GM23338 (cell line): ENCODE results near the gene EXD3. TPM values are rescaled to one million over a fixed set of nuclear protein-coding genes. Genes with fewer than 3 reads are reported as not detected.

ENCODE experiments used
- ATAC-seq: fragments of 200-7000 bp; cut with Tn5 transposase; 3 replicates; pipeline ENCODE4 v1.9.1; 2020
- DNase-seq: peaks from one replicate; pipeline ENCODE4 v3.0.0-alpha.2; 2015; ENCODE audit warnings: low spot score
- H2AFZ ChIP-seq: fragments of 200-600 bp; sonication (generic); 2 replicates; pipeline ENCODE4 v1.8.0; 2016; ENCODE audit warnings: antibody characterized with exemption, mild to moderate bottlenecking, moderate library complexity
- H3F3A ChIP-seq: fragments of 200-600 bp; sonication (generic); replicated peaks from 2 replicates; pipeline ENCODE4 v1.8.0; 2017; ENCODE audit warnings: antibody characterized with exemption, mixed run types, low read depth
- H3K27ac ChIP-seq: fragments of 200-600 bp; sonication (generic); 2 replicates; pipeline ENCODE4 v1.6.1; 2016; ENCODE audit warnings: low read depth
- H3K27me3 ChIP-seq: fragments of 200-600 bp; sonication (generic); 2 replicates; pipeline ENCODE4 v1.8.0; 2016; ENCODE audit warnings: mild to moderate bottlenecking, mixed run types, moderate library complexity; ENCODE audit not compliant: insufficient read depth
- H3K36me3 ChIP-seq: fragments of 200-600 bp; sonication (generic); 2 replicates; pipeline ENCODE4 v1.8.0; 2016; ENCODE audit warnings: mild to moderate bottlenecking; ENCODE audit not compliant: insufficient read depth
- H3K4me1 ChIP-seq: fragments of 200-600 bp; sonication (generic); 2 replicates; pipeline ENCODE4 v1.8.0; 2016; ENCODE audit warnings: mild to moderate bottlenecking, moderate library complexity; ENCODE audit not compliant: insufficient read depth
- H3K4me2 ChIP-seq: fragments of 200-600 bp; sonication (generic); 2 replicates; pipeline ENCODE4 v1.7.1; 2017; ENCODE audit warnings: mixed run types
- H3K4me3 ChIP-seq: fragments of 200-600 bp; sonication (generic); 2 replicates; pipeline ENCODE4 v1.6.1; 2016; ENCODE audit warnings: mixed run types
- H3K79me2 ChIP-seq: fragments of 200-600 bp; sonication (generic); replicated peaks from 2 replicates; pipeline ENCODE4 v1.8.0; 2017; ENCODE audit warnings: mild to moderate bottlenecking; ENCODE audit not compliant: insufficient read depth
- H3K9me2 ChIP-seq: fragments of 200-600 bp; sonication (generic); 2 replicates; pipeline ENCODE4 v1.8.0; 2017; ENCODE audit not compliant: insufficient read depth
- H4K20me1 ChIP-seq: fragments of 200-600 bp; sonication (generic); replicated peaks from 2 replicates; pipeline ENCODE4 v1.8.0; 2017; ENCODE audit warnings: mild to moderate bottlenecking; ENCODE audit not compliant: insufficient read depth
- H3K27ac Mint-ChIP-seq: 2 replicates; pipeline ENCODE4 v1.8.0; 2020; ENCODE audit warnings: inconsistent platforms, mild to moderate bottlenecking, moderate library complexity, mixed read lengths
- H3K27me3 Mint-ChIP-seq: 3 replicates; pipeline ENCODE4 v1.8.0; 2022; ENCODE audit warnings: low read depth, mild to moderate bottlenecking, moderate library complexity, mixed read lengths, inconsistent platforms; ENCODE audit not compliant: insufficient read depth, poor library complexity
- H3K36me3 Mint-ChIP-seq: 3 replicates; pipeline ENCODE4 v1.8.0; 2021; ENCODE audit warnings: low read depth, mild to moderate bottlenecking, inconsistent platforms, moderate library complexity, mixed read lengths
- H3K4me1 Mint-ChIP-seq: 3 replicates; pipeline ENCODE4 v1.8.0; 2020; ENCODE audit warnings: mild to moderate bottlenecking, inconsistent platforms, mixed read lengths
- H3K4me3 Mint-ChIP-seq: 3 replicates; pipeline ENCODE4 v1.8.0; 2021; ENCODE audit warnings: moderate library complexity, mild to moderate bottlenecking, inconsistent platforms, mixed read lengths
- H3K9me3 Mint-ChIP-seq: 3 replicates; pipeline ENCODE4 v1.8.0; 2020; ENCODE audit warnings: moderate library complexity, mild to moderate bottlenecking, inconsistent platforms, mixed read lengths
- CREB1 ChIP-seq: fragments of 250-450 bp; sonication (Bioruptor Pico); IDR thresholded peaks from 2 replicates; pipeline ENCODE4 v1.5.0; 2020; ENCODE audit warnings: low read depth, mild to moderate bottlenecking, moderate library complexity
- ETS1 ChIP-seq: IDR thresholded peaks from 2 replicates; pipeline ENCODE4 v1.6.1; 2016; ENCODE audit warnings: antibody characterized with exemption
- EZH2 ChIP-seq: fragments of 200-600 bp; sonication (generic); IDR thresholded peaks from one replicate; pipeline ENCODE4 v1.8.0; 2017; ENCODE audit warnings: antibody characterized with exemption, mild to moderate bottlenecking, low read depth; ENCODE audit not compliant: unreplicated experiment
- EZH2phosphoT487 ChIP-seq: fragments of 200-600 bp; sonication (generic); IDR thresholded peaks from one replicate; pipeline ENCODE4 v1.8.1; 2018; ENCODE audit warnings: antibody characterized with exemption; ENCODE audit not compliant: unreplicated experiment
- JUNB ChIP-seq: IDR thresholded peaks from one replicate; pipeline ENCODE4 v1.6.1; 2016; ENCODE audit warnings: antibody characterized with exemption; ENCODE audit not compliant: unreplicated experiment
- NANOG ChIP-seq: IDR thresholded peaks from 2 replicates; pipeline ENCODE4 v1.6.1; 2016; ENCODE audit warnings: antibody characterized with exemption, borderline replicate concordance
- POLR2AphosphoS5 ChIP-seq: IDR thresholded peaks from 2 replicates; pipeline ENCODE4 v1.6.1; 2016; ENCODE audit warnings: antibody characterized with exemption, low read depth
- STAT1 ChIP-seq: IDR thresholded peaks from one replicate; pipeline ENCODE4 v1.6.1; 2016; ENCODE audit warnings: antibody characterized with exemption; ENCODE audit not compliant: unreplicated experiment
- ZNF114 ChIP-seq: fragments of 250-450 bp; sonication (Bioruptor Pico); IDR thresholded peaks from 2 replicates; pipeline ENCODE4 v1.5.0; 2020; ENCODE audit warnings: mild to moderate bottlenecking, moderate library complexity
- ZNF331 ChIP-seq: fragments of 250-450 bp; sonication (Bioruptor Pico); IDR thresholded peaks from 2 replicates; pipeline ENCODE4 v1.5.0; 2020; ENCODE audit warnings: low read depth, mild to moderate bottlenecking, moderate library complexity
- polyA plus RNA-seq: library from polyadenylated mRNA; unstranded; fragments of >200 nt; fragmentation: Nextera tagmentation; extraction: Ambion mirVana; gene quantifications from 2 replicates; pipeline ENCODE4 v1.2.1, GENCODE V29; 2016
- total RNA-seq: library from RNA; depleted of rRNA; stranded (reverse); fragments of >200 nt; shearing (Covaris generic); gene quantifications from 2 replicates; pipeline ENCODE4 v1.2.3, GENCODE V29; 2014
- TF ChIP-seq, protein P1 (sequence below), 2 experiments: fragments of 200-600 bp in 1 of 2; sonication (generic) in 1 of 2; conservative IDR thresholded peaks; 2 replicates each; pipeline versions ENCODE4 v1.5.1 to v1.6.1; 2016 to 2017; ENCODE audit warnings: antibody characterized with exemption in 2 of 2, low read depth in 2 of 2, mild to moderate bottlenecking in 2 of 2, moderate library complexity in 1 of 2
- TF ChIP-seq, protein P2 (sequence below): fragments of 250-450 bp; sonication (Bioruptor Pico); IDR thresholded peaks from 2 replicates; pipeline ENCODE4 v1.5.0; 2020; ENCODE audit warnings: mild to moderate bottlenecking, moderate library complexity
- TF ChIP-seq, protein P3 (sequence below): IDR thresholded peaks from one replicate; pipeline ENCODE4 v1.6.1; 2018; ENCODE audit warnings: antibody characterized with exemption; ENCODE audit not compliant: unreplicated experiment

EXD3 gene
- total and polyA plus RNA-seq, 2 experiments from 2014 or later, result 3.6 to 9.7 TPM

DNA sequence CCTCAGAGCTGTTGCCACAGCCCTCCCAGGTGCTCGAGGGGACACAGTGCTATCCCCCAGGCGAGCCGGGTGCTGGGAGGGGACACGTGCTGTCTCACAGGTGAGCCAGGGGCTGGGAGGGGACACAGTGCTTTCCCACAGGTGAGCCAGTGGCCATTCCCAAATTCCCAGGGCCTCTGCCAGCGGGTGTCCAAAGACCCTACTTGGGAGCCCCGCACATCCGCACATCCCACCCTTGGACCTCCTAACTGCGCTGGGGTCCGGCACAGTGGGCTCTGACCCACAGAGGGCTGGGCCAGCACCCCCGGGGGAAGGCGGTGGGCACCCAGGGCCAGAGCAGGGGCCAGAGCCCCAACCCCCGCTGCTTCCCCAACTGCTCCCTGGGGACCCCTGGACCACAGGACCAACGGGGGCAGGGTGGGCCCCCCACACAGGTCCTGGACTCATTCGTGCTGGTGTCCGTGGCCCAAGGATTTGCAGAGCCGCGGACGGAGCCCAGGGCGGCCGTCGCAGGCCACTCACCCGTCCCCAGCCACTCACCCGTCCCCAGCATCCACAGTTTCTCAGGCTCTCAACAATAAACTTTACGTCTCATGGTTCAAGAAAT lies 17.9 kb downstream of the EXD3 start:
- Histone ChIP-seq H3K4me1 (no peaks in the 10 kb centered on the region), H4K20me1 (peaks cover 5% of the 10 kb centered on the region; the same call in 1 of the 2 replicates), H3K36me3 (no peaks in the 10 kb centered on the region), H3K79me2 (no peaks in the 10 kb centered on the region), H3K27ac (no peak overlapping the region), H3F3A (0 out of 2 replicates have a peak, but pooled peaks cover 3% of the 10 kb centered on the region), H3K27me3 (no peaks in the 10 kb centered on the region), H3K9me2 (no peaks in the 10 kb centered on the region), H3K4me2 (no peak overlapping the region), H2AFZ (no peak overlapping the region), H3K4me3 (no peak overlapping the region)
- no peak for DNase-seq
- TF ChIP-seq CREB1 (CRISPR knock-in tag) (no peak), ZNF114 (no peak), STAT1 (no peak), JUNB (no peak), POLR2AphosphoS5 (no peak), EZH2phosphoT487 (no peak), EZH2 (no peak), ZNF331 (CRISPR knock-in tag) (no peak), ETS1 (no peak), NANOG (no peak)
- TF ChIP-seq, protein P1, sequence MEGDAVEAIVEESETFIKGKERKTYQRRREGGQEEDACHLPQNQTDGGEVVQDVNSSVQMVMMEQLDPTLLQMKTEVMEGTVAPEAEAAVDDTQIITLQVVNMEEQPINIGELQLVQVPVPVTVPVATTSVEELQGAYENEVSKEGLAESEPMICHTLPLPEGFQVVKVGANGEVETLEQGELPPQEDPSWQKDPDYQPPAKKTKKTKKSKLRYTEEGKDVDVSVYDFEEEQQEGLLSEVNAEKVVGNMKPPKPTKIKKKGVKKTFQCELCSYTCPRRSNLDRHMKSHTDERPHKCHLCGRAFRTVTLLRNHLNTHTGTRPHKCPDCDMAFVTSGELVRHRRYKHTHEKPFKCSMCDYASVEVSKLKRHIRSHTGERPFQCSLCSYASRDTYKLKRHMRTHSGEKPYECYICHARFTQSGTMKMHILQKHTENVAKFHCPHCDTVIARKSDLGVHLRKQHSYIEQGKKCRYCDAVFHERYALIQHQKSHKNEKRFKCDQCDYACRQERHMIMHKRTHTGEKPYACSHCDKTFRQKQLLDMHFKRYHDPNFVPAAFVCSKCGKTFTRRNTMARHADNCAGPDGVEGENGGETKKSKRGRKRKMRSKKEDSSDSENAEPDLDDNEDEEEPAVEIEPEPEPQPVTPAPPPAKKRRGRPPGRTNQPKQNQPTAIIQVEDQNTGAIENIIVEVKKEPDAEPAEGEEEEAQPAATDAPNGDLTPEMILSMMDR (conservative IDR thresholded peaks at IDR 0.05; ENCODE audit: low read depth in 2 of 2), result no peak
- TF ChIP-seq, protein P2, sequence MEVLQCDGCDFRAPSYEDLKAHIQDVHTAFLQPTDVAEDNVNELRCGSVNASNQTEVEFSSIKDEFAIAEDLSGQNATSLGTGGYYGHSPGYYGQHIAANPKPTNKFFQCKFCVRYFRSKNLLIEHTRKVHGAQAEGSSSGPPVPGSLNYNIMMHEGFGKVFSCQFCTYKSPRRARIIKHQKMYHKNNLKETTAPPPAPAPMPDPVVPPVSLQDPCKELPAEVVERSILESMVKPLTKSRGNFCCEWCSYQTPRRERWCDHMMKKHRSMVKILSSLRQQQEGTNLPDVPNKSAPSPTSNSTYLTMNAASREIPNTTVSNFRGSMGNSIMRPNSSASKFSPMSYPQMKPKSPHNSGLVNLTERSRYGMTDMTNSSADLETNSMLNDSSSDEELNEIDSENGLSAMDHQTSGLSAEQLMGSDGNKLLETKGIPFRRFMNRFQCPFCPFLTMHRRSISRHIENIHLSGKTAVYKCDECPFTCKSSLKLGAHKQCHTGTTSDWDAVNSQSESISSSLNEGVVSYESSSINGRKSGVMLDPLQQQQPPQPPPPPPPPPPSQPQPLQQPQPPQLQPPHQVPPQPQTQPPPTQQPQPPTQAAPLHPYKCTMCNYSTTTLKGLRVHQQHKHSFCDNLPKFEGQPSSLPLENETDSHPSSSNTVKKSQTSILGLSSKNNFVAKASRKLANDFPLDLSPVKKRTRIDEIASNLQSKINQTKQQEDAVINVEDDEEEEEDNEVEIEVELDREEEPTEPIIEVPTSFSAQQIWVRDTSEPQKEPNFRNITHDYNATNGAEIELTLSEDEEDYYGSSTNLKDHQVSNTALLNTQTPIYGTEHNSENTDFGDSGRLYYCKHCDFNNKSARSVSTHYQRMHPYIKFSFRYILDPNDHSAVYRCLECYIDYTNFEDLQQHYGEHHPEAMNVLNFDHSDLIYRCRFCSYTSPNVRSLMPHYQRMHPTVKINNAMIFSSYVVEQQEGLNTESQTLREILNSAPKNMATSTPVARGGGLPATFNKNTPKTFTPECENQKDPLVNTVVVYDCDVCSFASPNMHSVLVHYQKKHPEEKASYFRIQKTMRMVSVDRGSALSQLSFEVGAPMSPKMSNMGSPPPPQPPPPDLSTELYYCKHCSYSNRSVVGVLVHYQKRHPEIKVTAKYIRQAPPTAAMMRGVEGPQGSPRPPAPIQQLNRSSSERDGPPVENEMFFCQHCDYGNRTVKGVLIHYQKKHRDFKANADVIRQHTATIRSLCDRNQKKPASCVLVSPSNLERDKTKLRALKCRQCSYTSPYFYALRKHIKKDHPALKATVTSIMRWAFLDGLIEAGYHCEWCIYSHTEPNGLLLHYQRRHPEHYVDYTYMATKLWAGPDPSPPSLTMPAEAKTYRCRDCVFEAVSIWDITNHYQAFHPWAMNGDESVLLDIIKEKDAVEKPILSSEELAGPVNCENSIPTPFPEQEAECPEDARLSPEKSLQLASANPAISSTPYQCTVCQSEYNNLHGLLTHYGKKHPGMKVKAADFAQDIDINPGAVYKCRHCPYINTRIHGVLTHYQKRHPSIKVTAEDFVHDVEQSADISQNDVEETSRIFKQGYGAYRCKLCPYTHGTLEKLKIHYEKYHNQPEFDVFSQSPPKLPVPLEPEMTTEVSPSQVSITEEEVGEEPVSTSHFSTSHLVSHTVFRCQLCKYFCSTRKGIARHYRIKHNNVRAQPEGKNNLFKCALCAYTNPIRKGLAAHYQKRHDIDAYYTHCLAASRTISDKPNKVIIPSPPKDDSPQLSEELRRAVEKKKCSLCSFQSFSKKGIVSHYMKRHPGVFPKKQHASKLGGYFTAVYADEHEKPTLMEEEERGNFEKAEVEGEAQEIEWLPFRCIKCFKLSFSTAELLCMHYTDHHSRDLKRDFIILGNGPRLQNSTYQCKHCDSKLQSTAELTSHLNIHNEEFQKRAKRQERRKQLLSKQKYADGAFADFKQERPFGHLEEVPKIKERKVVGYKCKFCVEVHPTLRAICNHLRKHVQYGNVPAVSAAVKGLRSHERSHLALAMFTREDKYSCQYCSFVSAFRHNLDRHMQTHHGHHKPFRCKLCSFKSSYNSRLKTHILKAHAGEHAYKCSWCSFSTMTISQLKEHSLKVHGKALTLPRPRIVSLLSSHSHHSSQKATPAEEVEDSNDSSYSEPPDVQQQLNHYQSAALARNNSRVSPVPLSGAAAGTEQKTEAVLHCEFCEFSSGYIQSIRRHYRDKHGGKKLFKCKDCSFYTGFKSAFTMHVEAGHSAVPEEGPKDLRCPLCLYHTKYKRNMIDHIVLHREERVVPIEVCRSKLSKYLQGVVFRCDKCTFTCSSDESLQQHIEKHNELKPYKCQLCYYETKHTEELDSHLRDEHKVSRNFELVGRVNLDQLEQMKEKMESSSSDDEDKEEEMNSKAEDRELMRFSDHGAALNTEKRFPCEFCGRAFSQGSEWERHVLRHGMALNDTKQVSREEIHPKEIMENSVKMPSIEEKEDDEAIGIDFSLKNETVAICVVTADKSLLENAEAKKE (CRISPR knock-in tag), result no peak
- TF ChIP-seq, protein P3, sequence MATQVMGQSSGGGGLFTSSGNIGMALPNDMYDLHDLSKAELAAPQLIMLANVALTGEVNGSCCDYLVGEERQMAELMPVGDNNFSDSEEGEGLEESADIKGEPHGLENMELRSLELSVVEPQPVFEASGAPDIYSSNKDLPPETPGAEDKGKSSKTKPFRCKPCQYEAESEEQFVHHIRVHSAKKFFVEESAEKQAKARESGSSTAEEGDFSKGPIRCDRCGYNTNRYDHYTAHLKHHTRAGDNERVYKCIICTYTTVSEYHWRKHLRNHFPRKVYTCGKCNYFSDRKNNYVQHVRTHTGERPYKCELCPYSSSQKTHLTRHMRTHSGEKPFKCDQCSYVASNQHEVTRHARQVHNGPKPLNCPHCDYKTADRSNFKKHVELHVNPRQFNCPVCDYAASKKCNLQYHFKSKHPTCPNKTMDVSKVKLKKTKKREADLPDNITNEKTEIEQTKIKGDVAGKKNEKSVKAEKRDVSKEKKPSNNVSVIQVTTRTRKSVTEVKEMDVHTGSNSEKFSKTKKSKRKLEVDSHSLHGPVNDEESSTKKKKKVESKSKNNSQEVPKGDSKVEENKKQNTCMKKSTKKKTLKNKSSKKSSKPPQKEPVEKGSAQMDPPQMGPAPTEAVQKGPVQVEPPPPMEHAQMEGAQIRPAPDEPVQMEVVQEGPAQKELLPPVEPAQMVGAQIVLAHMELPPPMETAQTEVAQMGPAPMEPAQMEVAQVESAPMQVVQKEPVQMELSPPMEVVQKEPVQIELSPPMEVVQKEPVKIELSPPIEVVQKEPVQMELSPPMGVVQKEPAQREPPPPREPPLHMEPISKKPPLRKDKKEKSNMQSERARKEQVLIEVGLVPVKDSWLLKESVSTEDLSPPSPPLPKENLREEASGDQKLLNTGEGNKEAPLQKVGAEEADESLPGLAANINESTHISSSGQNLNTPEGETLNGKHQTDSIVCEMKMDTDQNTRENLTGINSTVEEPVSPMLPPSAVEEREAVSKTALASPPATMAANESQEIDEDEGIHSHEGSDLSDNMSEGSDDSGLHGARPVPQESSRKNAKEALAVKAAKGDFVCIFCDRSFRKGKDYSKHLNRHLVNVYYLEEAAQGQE, result no peak
- Mint-ChIP-seq H3K36me3 (peaks cover 24% of the 10 kb centered on the region), H3K4me1 (no peaks in the 10 kb centered on the region; the same call in 1 of the 3 replicates), H3K4me3 (no peak overlapping the region), H3K27ac (no peak overlapping the region), H3K27me3 (no peaks in the 10 kb centered on the region), H3K9me3 (peaks cover 25% of the 10 kb centered on the region)
- no peak for ATAC-seq
